SU-DHL-6 (cell line): ENCODE results near the gene MRM2.

Source experiments
- CTCF ChIP-seq: fragments of 200-600 bp; sonication (generic); IDR thresholded peaks from one replicate; pipeline ENCODE4 v1.5.1; 2017; ENCODE audit warnings: antibody characterized with exemption, mild to moderate bottlenecking, low read length, moderate library complexity; ENCODE audit not compliant: insufficient read depth, poor library complexity, severe bottlenecking
- EZH2phosphoT487 ChIP-seq: fragments of 200-600 bp; sonication (generic), shearing (Covaris generic); conservative IDR thresholded peaks from 2 replicates; pipeline ENCODE4 v1.6.1; 2018; ENCODE audit warnings: mild to moderate bottlenecking, antibody characterized with exemption, low read length, moderate library complexity, mixed read lengths

GRCh38 chr7:2213551-2214215, 28.3 kb downstream of the MRM2 start:
- TF ChIP-seq CTCF: no peak
- TF ChIP-seq EZH2phosphoT487: no peak
